LNCAP (cell line): ENCODE measurements around the gene ZNF468.

Experiments used
- TF ChIP-seq, protein P1 (sequence below): fragments of 450-650 bp; IDR thresholded peaks from 2 replicates; pipeline ENCODE4 v1.5.1; 2017; ENCODE audit warnings: mild to moderate bottlenecking

The ZNF468 gene

DNA sequence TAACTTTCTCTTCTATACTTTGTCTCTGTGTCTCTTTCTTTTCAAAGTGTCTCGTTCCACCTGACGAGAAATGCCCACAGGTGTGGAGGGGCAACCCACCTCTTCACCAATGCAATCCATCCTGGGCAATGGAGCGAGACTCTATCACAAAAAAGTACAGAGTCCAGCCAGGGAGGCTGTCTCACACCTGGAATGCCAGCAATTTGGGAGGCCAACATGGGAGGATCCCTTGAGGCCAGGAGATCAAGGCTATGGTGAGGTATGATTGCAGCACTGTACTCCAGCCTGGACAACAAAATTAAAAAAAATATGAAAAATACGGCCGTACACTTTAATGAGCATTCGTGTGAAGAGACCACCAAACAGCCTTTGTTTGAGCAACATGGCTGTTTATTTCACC, 68.0 kb downstream of the ZNF468 start:
- TF ChIP-seq, protein P1, sequence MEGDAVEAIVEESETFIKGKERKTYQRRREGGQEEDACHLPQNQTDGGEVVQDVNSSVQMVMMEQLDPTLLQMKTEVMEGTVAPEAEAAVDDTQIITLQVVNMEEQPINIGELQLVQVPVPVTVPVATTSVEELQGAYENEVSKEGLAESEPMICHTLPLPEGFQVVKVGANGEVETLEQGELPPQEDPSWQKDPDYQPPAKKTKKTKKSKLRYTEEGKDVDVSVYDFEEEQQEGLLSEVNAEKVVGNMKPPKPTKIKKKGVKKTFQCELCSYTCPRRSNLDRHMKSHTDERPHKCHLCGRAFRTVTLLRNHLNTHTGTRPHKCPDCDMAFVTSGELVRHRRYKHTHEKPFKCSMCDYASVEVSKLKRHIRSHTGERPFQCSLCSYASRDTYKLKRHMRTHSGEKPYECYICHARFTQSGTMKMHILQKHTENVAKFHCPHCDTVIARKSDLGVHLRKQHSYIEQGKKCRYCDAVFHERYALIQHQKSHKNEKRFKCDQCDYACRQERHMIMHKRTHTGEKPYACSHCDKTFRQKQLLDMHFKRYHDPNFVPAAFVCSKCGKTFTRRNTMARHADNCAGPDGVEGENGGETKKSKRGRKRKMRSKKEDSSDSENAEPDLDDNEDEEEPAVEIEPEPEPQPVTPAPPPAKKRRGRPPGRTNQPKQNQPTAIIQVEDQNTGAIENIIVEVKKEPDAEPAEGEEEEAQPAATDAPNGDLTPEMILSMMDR: no peak
